Measurements from ENCODE around the gene HEMGN. TPM values are rescaled to one million over a fixed set of nuclear protein-coding genes. Genes with fewer than 3 reads are reported as not detected.

HEMGN gene
- total and polyA plus RNA-seq, 2 of the 13 experiments (the other 11 are each of a cell fraction or from before 2014, with no cell fraction given): not detected

GRCh38 chr9:97982683-97983588 is 45.0 kb upstream of the HEMGN start, which contains the start of gene ANP32B (continued):
- no peak for TF ChIP-seq ZBTB40 (IDR thresholded peaks at IDR 0.05)
- TF ChIP-seq ZBTB40 (CRISPR knock-in tag; IDR thresholded peaks at IDR 0.05): peak; percentile 62; the same call in 1 of the 2 replicates
- TF ChIP-seq GFI1 (CRISPR knock-in tag; IDR thresholded peaks at IDR 0.05; ENCODE audit: borderline replicate concordance): 0 out of 2 replicates have a peak, but pooled peaks have one; percentile 60
- TF ChIP-seq TCF7 (IDR thresholded peaks at IDR 0.05; ENCODE audit: low read depth): no peak
- TF ChIP-seq ARNTL (CRISPR knock-in tag; IDR thresholded peaks at IDR 0.05): 0 out of 2 replicates have a peak, but pooled peaks have one; percentile 21
- TF ChIP-seq ZNF850 (CRISPR knock-in tag; conservative IDR thresholded peaks at IDR 0.05): peak; percentile 71; the same call in 1 of the 2 replicates
- no peak for TF ChIP-seq NFE2 (CRISPR knock-in tag; IDR thresholded peaks at IDR 0.05)
- TF ChIP-seq RBFOX2 (IDR thresholded peaks at IDR 0.05; ENCODE audit: low read depth, low read length): peak; percentile 94
- TF ChIP-seq KMT2B (CRISPR knock-in tag; IDR thresholded peaks at IDR 0.05): 0 out of 2 replicates have a peak, but pooled peaks have one; percentile 26
- 0 out of 2 replicates have a peak, but pooled peaks have one; percentile 6 for TF ChIP-seq HES4 (CRISPR knock-in tag; IDR thresholded peaks at IDR 0.05; ENCODE audit: borderline replicate concordance)
- TF ChIP-seq MIER3 (CRISPR knock-in tag; IDR thresholded peaks at IDR 0.05; ENCODE audit: borderline replicate concordance): 0 out of 2 replicates have a peak, but pooled peaks have one; percentile 20
- TF ChIP-seq ATF7-NPFF (CRISPR knock-in tag; IDR thresholded peaks at IDR 0.05; ENCODE audit: low read depth): peak; percentile 75
- TF ChIP-seq ZSCAN5A (CRISPR knock-in tag; IDR thresholded peaks at IDR 0.05; ENCODE audit: borderline replicate concordance): 0 out of 2 replicates have a peak, but pooled peaks have one; percentile 65
- TF ChIP-seq IKZF5 (CRISPR knock-in tag; IDR thresholded peaks at IDR 0.05): peak; percentile 43; the same call in 1 of the 2 replicates
- peak; percentile 90 for TF ChIP-seq DMAP1 (CRISPR knock-in tag; IDR thresholded peaks at IDR 0.05)
